HG02884 (cell line): ENCODE measurements around the gene LELP1.
"Not testable (repeated sequence)": the region's sequence is repeated elsewhere in the genome, so short reads cannot be mapped to it uniquely, and the experiment has no call there.

Source experiments
- ATAC-seq: cut with Tn5 transposase; IDR thresholded peaks from one replicate; pipeline ENCODE4 v1.9.1; 2021; ENCODE audit warnings: mild to moderate bottlenecking, moderate library complexity; ENCODE audit not compliant: unreplicated experiment

LELP1 gene

GRCh38 chr1:153228491-153228890, 25.3 kb downstream of the LELP1 start:
- ATAC-seq, result no peak

- not testable (repeated sequence) for ATAC-seq
Observed at GRCh38 chr1:153229076-153229829, 26.0 kb downstream of the LELP1 start.

- no peak for ATAC-seq
Observed at GRCh38 chr1:153231363-153231762, 28.1 kb downstream of the LELP1 start.

GRCh38 chr1:153231785-153232184, 28.6 kb downstream of the LELP1 start:
- ATAC-seq, result no peak

- ATAC-seq, result no peak
Observed at GRCh38 chr1:153232553-153232952, 29.3 kb downstream of the LELP1 start.

GRCh38 chr1:153233448-153233847, 30.2 kb downstream of the LELP1 start:
- no peak for ATAC-seq

- no peak for ATAC-seq
Observed at GRCh38 chr1:153238527-153238926, 35.3 kb downstream of the LELP1 start.

- no peak for ATAC-seq
Observed at GRCh38 chr1:153242160-153242559, 38.9 kb downstream of the LELP1 start.

- ATAC-seq, result no peak
Observed at GRCh38 chr1:153245466-153245865, 42.2 kb downstream of the LELP1 start.

- ATAC-seq, result no peak
Observed at GRCh38 chr1:153246018-153246417, 42.8 kb downstream of the LELP1 start.

GRCh38 chr1:153246825-153247224, 43.6 kb downstream of the LELP1 start:
- ATAC-seq, result no peak

GRCh38 chr1:153248176-153248879, 45.1 kb downstream of the LELP1 start:
- no peak for ATAC-seq

- no peak for ATAC-seq
Observed at GRCh38 chr1:153250166-153250565, 46.9 kb downstream of the LELP1 start.

- no peak for ATAC-seq
Observed at GRCh38 chr1:153251087-153251486, 47.9 kb downstream of the LELP1 start.

GRCh38 chr1:153251562-153251961, 48.3 kb downstream of the LELP1 start:
- no peak for ATAC-seq

- no peak for ATAC-seq
Observed at GRCh38 chr1:153251988-153252387, 48.8 kb downstream of the LELP1 start.

GRCh38 chr1:153253076-153253475, 49.8 kb downstream of the LELP1 start:
- ATAC-seq, result no peak

GRCh38 chr1:153253693-153254092, 50.5 kb downstream of the LELP1 start:
- ATAC-seq, result no peak
